Skeletal muscle satellite cell (primary cell): ENCODE data around the gene USB1.

Experiments used
- H3K27me3 ChIP-seq: 2 replicates; pipeline ENCODE4 v1.7.0; 2013; ENCODE audit warnings: low read length; ENCODE audit not compliant: control insufficient read depth, insufficient read depth
- H3K36me3 ChIP-seq: 2 replicates; pipeline ENCODE4 v1.7.0; 2013; ENCODE audit warnings: mild to moderate bottlenecking, control low read depth, low read length; ENCODE audit not compliant: insufficient read depth
- H3K4me1 ChIP-seq: 2 replicates; pipeline ENCODE4 v1.7.0; 2013; ENCODE audit warnings: low read length; ENCODE audit not compliant: control insufficient read depth, insufficient read depth
- H3K4me2 ChIP-seq: 2 replicates; pipeline ENCODE4 v1.7.0; 2013; ENCODE audit warnings: mild to moderate bottlenecking, low read length
- H3K4me3 ChIP-seq: 2 replicates; pipeline ENCODE4 v1.7.0; 2013; ENCODE audit warnings: low read length
- H3K9ac ChIP-seq: 2 replicates; pipeline ENCODE4 v1.7.0; 2013; ENCODE audit warnings: mild to moderate bottlenecking, low read depth, low read length, moderate library complexity
- H3K9me3 ChIP-seq: replicated peaks from 2 replicates; pipeline ENCODE4 v1.7.0; 2013; ENCODE audit warnings: mild to moderate bottlenecking, control low read depth, low read length

The USB1 gene

DNA sequence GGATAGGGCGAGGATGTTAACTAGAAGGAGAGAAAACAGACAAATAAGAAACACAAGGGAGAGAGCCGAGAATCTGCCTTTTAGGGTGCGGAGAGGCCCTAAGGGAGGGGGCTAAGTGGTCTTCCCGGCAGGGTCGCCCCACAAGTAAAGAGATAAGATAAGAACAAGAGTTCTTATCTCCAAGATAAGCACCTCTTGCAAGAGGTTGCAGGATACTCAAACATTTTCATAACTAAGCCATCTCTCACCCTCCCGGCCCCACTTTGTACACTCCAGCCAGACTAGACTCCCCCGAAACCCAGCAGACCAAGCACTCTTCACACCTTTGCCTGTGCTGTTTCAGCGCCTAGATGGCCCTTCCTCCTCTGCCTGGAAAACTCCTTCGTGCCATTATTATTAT lies 15.0 kb upstream of the USB1 start:
- no peak overlapping the region for H3K4me2 ChIP-seq
- no peaks in the 10 kb centered on the region for H3K9me3 ChIP-seq
- H3K27me3 ChIP-seq = peaks cover 45% of the 10 kb centered on the region
- no peaks in the 10 kb centered on the region for H3K36me3 ChIP-seq
- no peak overlapping the region for H3K9ac ChIP-seq
- H3K4me1 ChIP-seq = peaks cover 5% of the 10 kb centered on the region
- H3K4me3 ChIP-seq = no peak overlapping the region

DNA sequence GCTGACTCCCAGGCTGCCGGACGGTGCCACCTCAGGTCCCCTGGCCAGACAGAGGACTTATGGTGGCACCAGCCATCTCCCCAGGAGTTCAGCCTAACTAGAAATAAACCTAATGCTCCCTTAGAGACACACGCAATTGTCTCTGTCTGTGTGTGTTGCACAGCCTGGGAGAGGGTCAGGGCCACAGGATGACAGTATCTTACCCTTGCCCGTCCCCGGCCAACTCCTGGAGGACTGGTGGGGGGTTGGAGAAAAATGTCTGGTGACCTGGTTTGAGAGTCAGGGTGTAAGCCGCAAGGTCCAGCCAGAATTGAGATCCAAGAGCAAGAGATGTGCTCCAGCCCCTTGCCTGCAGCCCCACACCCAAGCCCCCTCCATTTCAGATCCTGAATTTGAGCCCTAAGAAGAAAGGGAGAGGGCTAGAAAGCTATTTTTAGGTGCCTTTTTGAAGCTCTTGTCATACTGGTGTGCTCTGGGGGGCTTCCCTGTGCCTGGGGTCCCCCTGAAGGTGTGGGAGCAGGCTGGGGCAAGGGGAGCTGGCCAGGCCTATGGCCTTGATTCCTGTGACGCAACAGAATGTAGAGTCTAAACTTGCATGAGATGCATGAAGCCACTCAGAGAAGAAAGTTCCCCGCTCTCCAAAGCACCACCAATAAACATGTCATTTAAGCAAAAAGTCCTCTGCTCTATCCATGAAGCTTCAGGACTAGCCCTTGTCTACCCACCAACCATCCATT lies 13.6 kb upstream of the USB1 start:
- no peak overlapping the region for H3K4me2 ChIP-seq
- no peak overlapping the region for H3K4me3 ChIP-seq
- no peaks in the 10 kb centered on the region for H3K9me3 ChIP-seq
- no peaks in the 10 kb centered on the region for H3K36me3 ChIP-seq
- peaks cover 35% of the 10 kb centered on the region for H3K27me3 ChIP-seq
- H3K4me1 ChIP-seq = peaks cover 5% of the 10 kb centered on the region
- no peak overlapping the region for H3K9ac ChIP-seq

DNA sequence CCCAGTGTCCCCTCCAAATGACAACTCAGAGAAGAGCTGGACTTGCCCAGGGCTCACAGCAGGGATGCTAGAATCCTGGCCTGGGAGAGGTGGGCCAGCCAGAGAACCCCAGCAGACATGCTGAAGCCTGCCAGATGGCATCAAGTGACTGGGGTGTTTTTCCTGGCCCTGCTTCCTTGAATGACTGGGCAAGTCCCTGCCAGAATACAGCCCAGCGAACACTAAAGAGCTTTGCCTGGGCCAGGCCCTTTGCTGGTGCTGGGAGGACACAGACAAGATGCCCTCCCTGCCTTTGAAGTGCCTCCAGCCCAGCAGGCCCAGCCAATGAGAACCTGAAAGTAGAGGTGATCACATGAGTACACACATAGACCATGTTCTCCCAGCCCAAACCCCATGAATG lies 12.3 kb upstream of the USB1 start:
- Histone ChIP-seq H3K4me1 (peaks cover 5% of the 10 kb centered on the region), H3K9me3 (no peaks in the 10 kb centered on the region), H3K36me3 (peaks cover 1% of the 10 kb centered on the region), H3K27me3 (peaks cover 34% of the 10 kb centered on the region), H3K4me3 (no peak overlapping the region), H3K4me2 (no peak overlapping the region), H3K9ac (no peak overlapping the region)

DNA sequence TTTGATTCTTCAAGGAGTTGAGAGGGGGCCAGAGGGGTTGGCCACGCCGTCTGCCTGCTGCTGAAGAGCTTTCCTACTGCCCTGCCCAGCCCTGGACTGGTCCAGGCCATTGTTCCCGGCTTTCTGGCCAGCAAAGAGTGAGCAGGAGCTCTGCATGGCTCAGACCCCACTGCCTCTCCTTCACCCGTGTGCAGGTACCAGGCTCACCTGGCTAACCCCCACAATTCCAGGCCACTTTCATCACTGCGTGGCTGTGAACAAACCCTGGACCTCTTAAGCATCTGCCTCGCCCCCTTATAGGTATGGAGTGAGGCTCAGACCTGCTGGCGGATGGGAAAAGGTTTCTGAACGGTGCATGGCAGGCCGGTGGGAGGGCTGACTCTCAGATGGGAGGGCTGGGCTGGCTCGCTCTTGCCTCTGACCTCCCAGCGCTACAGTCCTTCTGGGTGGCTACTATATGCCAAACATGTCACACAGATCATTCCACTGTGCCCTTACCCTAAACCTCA lies 9.6 kb upstream of the USB1 start:
- Histone ChIP-seq H3K4me3 (no peak overlapping the region), H3K9me3 (no peaks in the 10 kb centered on the region), H3K9ac (no peak overlapping the region), H3K4me1 (no peaks in the 10 kb centered on the region), H3K4me2 (no peak overlapping the region), H3K36me3 (peaks cover 27% of the 10 kb centered on the region), H3K27me3 (peaks cover 13% of the 10 kb centered on the region)

DNA sequence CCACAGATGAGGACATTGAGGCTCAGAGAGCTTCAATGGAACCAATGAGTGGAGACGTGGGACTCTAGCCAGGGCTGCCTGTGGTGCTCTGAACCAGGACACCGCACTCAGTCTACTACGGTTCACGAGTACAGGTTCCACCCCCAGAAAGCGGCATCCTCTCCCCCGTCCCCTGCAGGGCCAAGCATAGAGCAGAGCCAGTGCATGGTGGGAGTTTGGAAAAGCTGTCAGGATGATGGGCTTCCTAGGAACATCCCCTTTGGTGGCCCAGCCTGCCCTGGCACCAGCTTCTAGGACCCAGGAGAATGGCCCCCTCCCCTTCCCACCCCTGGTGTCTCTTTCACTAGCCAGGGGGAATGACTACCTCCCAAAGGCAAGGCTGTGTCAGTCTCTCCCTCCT lies 9.1 kb upstream of the USB1 start:
- H3K9ac ChIP-seq = no peak overlapping the region
- H3K4me3 ChIP-seq = no peak overlapping the region
- peaks cover 9% of the 10 kb centered on the region for H3K27me3 ChIP-seq

DNA sequence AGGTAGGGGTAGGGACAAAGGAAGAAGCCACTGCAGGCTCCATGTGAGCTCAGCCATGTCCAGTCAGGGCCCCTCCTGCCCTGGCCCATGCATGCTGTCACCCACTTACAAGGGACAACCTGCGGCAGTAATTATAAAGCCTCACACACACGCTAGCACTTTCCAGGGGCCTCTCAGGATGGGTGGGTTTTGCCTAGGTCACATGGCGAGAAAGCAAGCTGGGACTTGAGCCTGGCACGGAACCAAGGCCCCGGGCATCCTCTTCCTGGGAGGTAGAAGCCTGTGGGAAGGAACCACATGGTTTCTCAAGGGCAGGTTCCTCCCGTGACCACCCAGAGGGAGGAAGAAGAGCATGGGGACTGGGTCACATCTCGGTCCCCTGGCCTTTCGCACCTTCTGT lies 7.8 kb upstream of the USB1 start:
- no peak overlapping the region for H3K4me3 ChIP-seq
- H3K4me1 ChIP-seq = peaks cover 5% of the 10 kb centered on the region
- H3K27me3 ChIP-seq = no peaks in the 10 kb centered on the region
- no peak overlapping the region for H3K9ac ChIP-seq
- H3K36me3 ChIP-seq = peaks cover 42% of the 10 kb centered on the region
- no peak overlapping the region for H3K4me2 ChIP-seq
- H3K9me3 ChIP-seq = no peaks in the 10 kb centered on the region

More for the DNA sequence above, 9.1 kb upstream of the USB1 start:
- H3K36me3 ChIP-seq = peaks cover 31% of the 10 kb centered on the region
- H3K9me3 ChIP-seq = no peaks in the 10 kb centered on the region
- H3K4me1 ChIP-seq = no peaks in the 10 kb centered on the region
- H3K4me2 ChIP-seq = no peak overlapping the region

DNA sequence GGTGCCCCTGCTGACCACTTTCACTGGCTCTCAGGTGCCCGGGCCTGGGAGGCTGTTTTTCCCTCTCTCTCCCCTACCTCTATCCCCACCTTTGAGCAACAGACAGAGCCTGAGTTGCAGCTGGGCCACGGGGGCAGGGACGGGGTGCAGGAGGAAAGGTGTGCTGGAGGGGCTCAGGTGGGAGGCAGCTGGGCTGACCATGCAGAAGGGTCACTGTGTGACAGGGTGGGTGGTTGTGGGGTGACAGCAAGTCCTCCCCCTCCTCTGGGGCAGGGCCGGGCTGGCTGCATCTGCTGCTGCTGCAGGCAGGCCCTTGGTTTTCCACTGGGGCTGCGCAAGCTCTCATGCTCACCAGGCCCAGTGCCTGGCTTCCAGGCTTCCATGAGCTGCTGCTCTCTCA lies 7.3 kb upstream of the USB1 start:
- no peak overlapping the region for H3K9ac ChIP-seq
- H3K27me3 ChIP-seq = no peaks in the 10 kb centered on the region
- no peaks in the 10 kb centered on the region for H3K9me3 ChIP-seq
- no peak overlapping the region for H3K4me2 ChIP-seq
- H3K4me3 ChIP-seq = no peak overlapping the region
- peaks cover 9% of the 10 kb centered on the region for H3K4me1 ChIP-seq
- H3K36me3 ChIP-seq = peaks cover 42% of the 10 kb centered on the region

DNA sequence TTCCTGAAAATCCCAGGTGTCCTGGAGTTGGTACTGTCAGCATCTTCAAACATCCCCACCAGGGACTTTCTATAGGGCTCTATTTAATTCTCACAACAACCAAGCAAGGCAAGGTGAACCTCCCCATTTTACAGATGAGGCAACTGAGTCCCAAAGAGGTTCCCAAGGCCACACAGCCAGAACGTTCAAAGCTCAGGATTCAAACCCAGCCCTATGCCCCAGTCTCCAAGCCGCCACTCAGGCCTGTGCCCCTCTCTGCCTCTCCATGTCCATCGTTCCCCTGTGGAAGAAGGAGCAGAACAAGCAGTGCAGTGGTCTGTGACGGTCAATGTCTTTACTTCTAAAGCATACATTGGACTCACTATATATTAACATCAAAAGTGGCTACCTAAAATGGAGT lies 6.8 kb upstream of the USB1 start:
- H3K4me2 ChIP-seq = no peak overlapping the region
- H3K4me3 ChIP-seq = no peak overlapping the region
- no peaks in the 10 kb centered on the region for H3K27me3 ChIP-seq
- H3K36me3 ChIP-seq = peaks cover 42% of the 10 kb centered on the region
- H3K4me1 ChIP-seq = peaks cover 14% of the 10 kb centered on the region
- no peaks in the 10 kb centered on the region for H3K9me3 ChIP-seq
- H3K9ac ChIP-seq = no peak overlapping the region

DNA sequence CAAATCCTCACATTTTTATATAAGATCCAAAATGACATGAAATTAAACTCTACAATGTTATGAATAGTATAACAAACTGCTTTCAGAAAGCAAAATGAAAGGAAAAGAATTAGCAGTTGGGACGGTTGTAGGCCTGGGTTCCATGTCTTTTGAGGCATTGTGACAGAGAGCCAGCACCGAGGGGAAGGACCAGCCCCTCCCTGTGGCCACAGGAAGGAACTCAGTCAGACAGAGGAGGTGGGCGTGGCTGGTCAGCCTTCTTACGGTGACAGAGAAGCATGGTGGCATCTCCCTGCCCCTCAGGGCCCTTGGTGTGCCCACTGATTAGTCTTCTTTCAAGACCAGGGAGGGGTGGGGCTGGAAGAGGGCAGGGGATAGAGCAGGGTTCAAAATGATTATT lies 6.4 kb upstream of the USB1 start:
- Histone ChIP-seq H3K4me3 (no peak overlapping the region), H3K9me3 (no peaks in the 10 kb centered on the region), H3K9ac (no peak overlapping the region), H3K4me1 (peaks cover 18% of the 10 kb centered on the region), H3K4me2 (no peak overlapping the region), H3K27me3 (no peaks in the 10 kb centered on the region), H3K36me3 (peaks cover 42% of the 10 kb centered on the region)

DNA sequence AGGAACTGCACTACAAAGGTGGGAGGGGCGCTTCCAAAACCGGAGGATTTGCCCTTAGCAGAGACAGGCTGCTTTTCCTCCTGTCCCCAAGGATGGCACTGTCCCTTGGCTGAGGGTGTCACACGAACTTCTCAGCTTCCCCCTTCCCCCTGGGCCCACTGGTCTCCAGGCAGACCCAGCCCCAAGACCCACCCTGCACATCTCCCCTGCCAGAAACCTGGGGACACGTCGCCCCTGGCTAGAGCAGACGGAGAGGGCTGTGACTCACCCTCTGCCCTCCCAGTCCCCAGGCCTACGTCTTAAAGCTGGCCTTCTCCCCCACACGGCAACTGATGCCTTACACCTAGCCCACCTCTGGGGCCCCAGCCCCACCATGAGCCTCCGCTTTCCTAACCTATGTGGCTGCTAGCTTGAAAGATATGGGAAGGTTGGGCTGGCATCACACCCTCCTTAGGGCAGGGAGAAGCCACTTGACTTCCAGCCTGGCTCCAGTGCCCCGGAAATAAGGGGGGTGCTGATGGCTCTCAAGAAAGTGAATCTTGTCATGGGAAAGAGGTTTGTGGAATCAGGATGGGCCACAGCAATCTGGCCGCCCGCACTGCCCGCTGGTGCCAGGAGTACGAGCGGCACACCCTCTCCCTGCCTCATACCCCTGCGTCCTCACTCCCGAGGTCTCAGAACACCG lies 5.3 kb upstream of the USB1 start:
- H3K27me3 ChIP-seq = no peaks in the 10 kb centered on the region
- H3K9me3 ChIP-seq = no peaks in the 10 kb centered on the region
- H3K4me2 ChIP-seq = no peak overlapping the region
- peaks cover 22% of the 10 kb centered on the region for H3K4me1 ChIP-seq
- H3K4me3 ChIP-seq = no peak overlapping the region
- H3K36me3 ChIP-seq = peaks cover 42% of the 10 kb centered on the region
- no peak overlapping the region for H3K9ac ChIP-seq

DNA sequence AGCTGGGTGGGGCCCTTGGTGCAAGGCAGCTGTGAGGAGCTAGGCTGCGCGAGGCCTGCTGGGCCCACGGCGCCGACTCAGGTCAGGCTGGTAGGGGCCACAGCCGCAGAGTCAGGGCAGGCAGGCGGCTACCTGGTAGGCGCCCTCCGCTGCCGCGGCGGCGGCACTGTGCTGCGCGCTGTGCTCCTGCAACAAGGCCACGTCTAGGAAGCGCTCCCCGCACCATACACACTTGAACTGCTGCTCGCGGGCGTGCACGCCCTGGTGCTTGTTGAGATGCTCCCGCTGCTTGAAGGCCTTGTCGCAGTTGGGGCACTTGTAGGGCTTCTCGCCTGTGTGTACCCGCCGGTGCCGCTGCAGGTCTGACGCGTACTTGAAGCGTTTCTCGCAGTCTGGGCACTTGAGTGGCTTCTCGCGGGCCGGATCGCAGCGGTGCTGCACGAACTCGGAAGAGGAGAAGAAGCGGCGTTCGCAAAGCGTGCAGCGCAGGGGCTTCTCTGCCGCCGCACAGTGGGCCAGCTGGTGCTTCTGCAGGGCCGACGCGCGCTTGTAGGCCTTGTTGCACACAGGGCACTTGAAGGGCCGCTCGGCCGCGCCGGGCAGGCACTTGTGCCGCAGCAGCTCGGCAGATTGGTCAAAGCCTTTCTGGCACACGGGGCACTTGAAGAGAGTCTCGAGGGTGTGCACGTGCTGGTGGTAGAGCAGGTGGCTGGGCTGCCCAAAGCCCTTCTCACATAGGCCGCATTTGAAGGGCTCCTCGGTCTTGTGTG lies 4.6 kb upstream of the USB1 start:
- H3K36me3 ChIP-seq = peaks cover 42% of the 10 kb centered on the region
- H3K27me3 ChIP-seq = no peaks in the 10 kb centered on the region
- no peak overlapping the region for H3K4me2 ChIP-seq
- no peaks in the 10 kb centered on the region for H3K9me3 ChIP-seq
- peaks cover 25% of the 10 kb centered on the region for H3K4me1 ChIP-seq
- H3K4me3 ChIP-seq = no peak overlapping the region
- no peak overlapping the region for H3K9ac ChIP-seq
